ENCODE results near the gene CTNNA3. TPM values are rescaled to one million over a fixed set of nuclear protein-coding genes. Genes with fewer than 3 reads are reported as not detected.

CTNNA3 gene
- total RNA-seq, 4 donors from 2014 or later: 0.68 to 75.2 (median 1.4) TPM

DNA sequence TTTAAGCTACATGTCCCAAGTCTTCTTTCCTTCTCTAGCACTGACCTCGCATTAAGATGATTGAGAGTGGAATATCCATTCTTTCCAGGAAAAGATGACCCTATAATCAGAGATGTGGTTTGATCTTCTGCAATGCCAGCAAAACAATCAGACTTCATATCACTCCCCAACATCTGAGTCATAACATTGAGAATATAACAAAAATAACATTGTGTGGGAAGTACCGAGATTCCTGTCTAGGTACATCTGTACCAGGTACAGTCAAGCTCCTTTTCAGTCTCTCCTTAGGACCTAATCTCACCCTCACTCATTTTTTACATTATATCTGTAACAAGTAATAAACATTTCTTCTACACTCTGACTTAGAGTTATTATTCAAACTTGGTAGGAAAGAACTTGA lies 568.6 kb downstream of the CTNNA3 start:
- H3K27ac ChIP-seq: no peak overlapping the region
- H3K4me3 ChIP-seq: no peak overlapping the region
- intact Hi-C loops (cut with DNase I; ENCODE audit: low total_unique reads) (no loop called here), in situ Hi-C loops (cut with MboI; ENCODE audit: low pct_ligation_motif_present in 1 of 4, low pct_unique_long_range_greater_than_20kb in 1 of 4, low sequenced_read_pairs in 3 of 4) (no loop called here)
- no peak for TF ChIP-seq POLR2AphosphoS5 (IDR thresholded peaks at IDR 0.05)
- TF ChIP-seq, protein P1, sequence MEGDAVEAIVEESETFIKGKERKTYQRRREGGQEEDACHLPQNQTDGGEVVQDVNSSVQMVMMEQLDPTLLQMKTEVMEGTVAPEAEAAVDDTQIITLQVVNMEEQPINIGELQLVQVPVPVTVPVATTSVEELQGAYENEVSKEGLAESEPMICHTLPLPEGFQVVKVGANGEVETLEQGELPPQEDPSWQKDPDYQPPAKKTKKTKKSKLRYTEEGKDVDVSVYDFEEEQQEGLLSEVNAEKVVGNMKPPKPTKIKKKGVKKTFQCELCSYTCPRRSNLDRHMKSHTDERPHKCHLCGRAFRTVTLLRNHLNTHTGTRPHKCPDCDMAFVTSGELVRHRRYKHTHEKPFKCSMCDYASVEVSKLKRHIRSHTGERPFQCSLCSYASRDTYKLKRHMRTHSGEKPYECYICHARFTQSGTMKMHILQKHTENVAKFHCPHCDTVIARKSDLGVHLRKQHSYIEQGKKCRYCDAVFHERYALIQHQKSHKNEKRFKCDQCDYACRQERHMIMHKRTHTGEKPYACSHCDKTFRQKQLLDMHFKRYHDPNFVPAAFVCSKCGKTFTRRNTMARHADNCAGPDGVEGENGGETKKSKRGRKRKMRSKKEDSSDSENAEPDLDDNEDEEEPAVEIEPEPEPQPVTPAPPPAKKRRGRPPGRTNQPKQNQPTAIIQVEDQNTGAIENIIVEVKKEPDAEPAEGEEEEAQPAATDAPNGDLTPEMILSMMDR (IDR thresholded peaks at IDR 0.05): no peak
- TF ChIP-seq POLR2A (IDR thresholded peaks at IDR 0.05): no peak
- TF ChIP-seq EP300 (IDR thresholded peaks at IDR 0.05; ENCODE audit: low read depth): no peak
- no peaks in the 10 kb centered on the region for H3K4me1 ChIP-seq
- H3K27me3 ChIP-seq: no peaks in the 10 kb centered on the region
- H3K9me3 ChIP-seq: no peaks in the 10 kb centered on the region
- no peaks in the 10 kb centered on the region for H3K36me3 ChIP-seq
- WGBS, 2 donors (ENCODE audit: low coverage in 1 of 2): 62 to 77% methylated on average over 2 of the region's 2 CpGs
- DNase-seq: no peak

DNA sequence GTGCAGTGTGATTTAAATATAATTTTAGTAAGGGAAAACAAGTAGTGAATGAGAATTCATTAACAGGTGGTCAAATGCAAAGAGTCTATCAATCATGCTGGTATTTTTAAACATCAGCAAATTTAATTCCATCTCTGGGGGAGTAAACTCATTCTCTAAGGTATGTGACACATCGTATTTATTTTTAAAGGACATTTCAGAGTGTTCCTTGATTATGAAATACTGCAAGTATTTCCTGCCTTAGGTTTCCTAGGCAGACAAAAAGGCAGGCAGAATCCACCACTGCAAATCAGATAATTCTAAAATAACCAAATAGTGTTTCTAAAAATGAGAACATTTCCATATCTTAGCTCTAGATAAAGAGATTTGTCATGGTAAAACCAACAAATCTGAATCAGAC lies 576.3 kb downstream of the CTNNA3 start:
- Histone ChIP-seq H3K4me1 (no peaks in the 10 kb centered on the region), H3K27me3 (no peaks in the 10 kb centered on the region), H3K27ac (no peak overlapping the region), H3K4me3 (no peak overlapping the region), H3K36me3 (no peaks in the 10 kb centered on the region), H3K9me3 (no peaks in the 10 kb centered on the region)
- WGBS, 2 donors (ENCODE audit: low coverage in 1 of 2): 57 to 58% methylated on average over 1 of the region's 1 CpG
- intact Hi-C loops (cut with DNase I; ENCODE audit: low total_unique reads) (no loop called here), in situ Hi-C loops (cut with MboI; ENCODE audit: low pct_ligation_motif_present in 1 of 4, low pct_unique_long_range_greater_than_20kb in 1 of 4, low sequenced_read_pairs in 3 of 4) (no loop called here)
- DNase-seq: no peak
- no peak for TF ChIP-seq POLR2AphosphoS5 (IDR thresholded peaks at IDR 0.05)
- TF ChIP-seq POLR2A (IDR thresholded peaks at IDR 0.05): no peak
- TF ChIP-seq, protein P1 (IDR thresholded peaks at IDR 0.05): no peak
- TF ChIP-seq EP300 (IDR thresholded peaks at IDR 0.05; ENCODE audit: low read depth): no peak

DNA sequence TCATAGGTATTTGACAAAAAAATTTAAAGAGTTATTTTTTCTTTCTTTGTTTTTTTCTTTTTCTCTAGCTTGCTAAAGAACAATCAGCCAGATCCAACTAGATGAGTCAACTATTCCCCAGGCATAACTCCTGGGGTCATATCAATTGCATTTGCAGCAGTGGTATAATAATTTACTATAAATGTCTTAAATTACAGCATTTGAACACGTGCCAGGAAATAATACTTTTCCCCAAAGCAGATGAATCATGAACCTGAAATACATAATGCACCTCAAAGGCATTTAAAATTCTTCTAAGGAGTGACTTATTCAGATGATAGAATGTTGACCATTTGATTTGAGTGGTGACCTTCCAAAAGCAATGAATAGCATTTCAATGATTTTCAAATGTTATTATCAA lies 580.0 kb downstream of the CTNNA3 start:
- intact Hi-C loops (cut with DNase I; ENCODE audit: low total_unique reads) (no loop called here), in situ Hi-C loops (cut with MboI; ENCODE audit: low pct_ligation_motif_present in 1 of 4, low pct_unique_long_range_greater_than_20kb in 1 of 4, low sequenced_read_pairs in 3 of 4) (no loop called here)
- Histone ChIP-seq H3K36me3 (no peaks in the 10 kb centered on the region), H3K4me3 (no peak overlapping the region), H3K9me3 (no peaks in the 10 kb centered on the region), H3K4me1 (no peaks in the 10 kb centered on the region), H3K27ac (no peak overlapping the region), H3K27me3 (no peaks in the 10 kb centered on the region)
- 17 to 41% methylated on average over 1 of the region's 1 CpG for WGBS, 2 donors (ENCODE audit: low coverage in 1 of 2)
- TF ChIP-seq POLR2A (IDR thresholded peaks at IDR 0.05) (no peak), EP300 (IDR thresholded peaks at IDR 0.05; ENCODE audit: low read depth) (no peak), POLR2AphosphoS5 (IDR thresholded peaks at IDR 0.05) (no peak)
- TF ChIP-seq, protein P1 (IDR thresholded peaks at IDR 0.05): no peak
- no peak for DNase-seq

DNA sequence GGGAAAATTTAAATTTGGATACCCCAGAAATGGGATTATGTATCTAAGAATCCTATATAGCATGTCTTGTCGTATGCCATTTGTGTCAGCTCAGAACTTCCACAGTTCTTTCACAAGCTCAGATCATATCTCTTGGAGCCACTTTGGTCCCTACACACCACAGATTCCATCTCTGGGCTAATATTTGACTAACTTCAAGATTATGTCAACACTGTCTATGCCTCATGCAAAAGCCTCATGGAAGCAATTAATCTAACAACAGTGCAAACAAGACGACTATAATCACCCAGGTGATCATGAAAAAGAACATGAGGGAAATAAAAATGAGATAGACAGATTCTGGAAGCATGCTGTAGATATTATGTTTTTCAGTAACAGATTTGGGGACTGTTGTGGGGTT lies 581.0 kb downstream of the CTNNA3 start:
- Histone ChIP-seq H3K27ac (no peak overlapping the region), H3K36me3 (no peaks in the 10 kb centered on the region), H3K4me1 (no peaks in the 10 kb centered on the region), H3K4me3 (no peak overlapping the region), H3K9me3 (no peaks in the 10 kb centered on the region), H3K27me3 (no peaks in the 10 kb centered on the region)
- intact Hi-C loops (cut with DNase I; ENCODE audit: low total_unique reads) (no loop called here), in situ Hi-C loops (cut with MboI; ENCODE audit: low pct_ligation_motif_present in 1 of 4, low pct_unique_long_range_greater_than_20kb in 1 of 4, low sequenced_read_pairs in 3 of 4) (no loop called here)
- DNase-seq: no peak
- TF ChIP-seq POLR2AphosphoS5 (IDR thresholded peaks at IDR 0.05) (no peak), POLR2A (IDR thresholded peaks at IDR 0.05) (no peak), EP300 (IDR thresholded peaks at IDR 0.05; ENCODE audit: low read depth) (no peak)
- TF ChIP-seq, protein P1 (IDR thresholded peaks at IDR 0.05): no peak
- WGBS, 2 donors (ENCODE audit: low coverage in 1 of 2): 54 to 57% methylated on average over 1 to 2 of the region's 2 CpGs
